Placental pericyte (primary cell): Measurements from ENCODE around the gene MRPL22. TPM values are rescaled to one million over a fixed set of nuclear protein-coding genes. Genes with fewer than 3 reads are reported as not detected.

Source experiments
- total RNA-seq: library from RNA; depleted of rRNA; stranded (reverse); fragments of >200 nt; gene quantifications from 2 replicates; pipeline ENCODE4 v1.2.3, GENCODE V29; 2012

Gene MRPL22
- total RNA-seq, result 12.5 and 20.9 TPM in 2 replicates

GRCh38 chr5:154940772-154941620, at the start of gene MRPL22:
MRPL22 (plus strand) TSS chr5:154941073; CDS start chr5:154941111, 38 bp downstream.

GRCh38 chr5:154937718-154938466, 3.0 kb upstream of the MRPL22 start, which contains the start of gene GEMIN5:
GEMIN5 (minus strand) TSS chr5:154938211; CDS start chr5:154938133, 78 bp downstream.

GRCh38 chr5:155013526-155013925, 72.7 kb downstream of the MRPL22 start, which contains the start of gene KIF4B:
KIF4B (plus strand) TSS chr5:155013755; CDS start chr5:155013860, 105 bp downstream.

Other genes starting within 250 kb of the MRPL22 start
- 134 and 163 TPM in 2 replicates for gene LARP1, start 185.7 kb upstream of the MRPL22 start, total RNA-seq
- gene FAXDC2, start 90.5 kb upstream of the MRPL22 start, total RNA-seq, result 7.9 and 12.7 TPM in 2 replicates
- gene CNOT8, start 82.4 kb upstream of the MRPL22 start, total RNA-seq, result 44.2 and 45.5 TPM in 2 replicates
- 9.6 and 26.8 TPM in 2 replicates for gene GEMIN5, start 2.9 kb upstream of the MRPL22 start, total RNA-seq
- 0.14 TPM in 1 of 2 replicates, not detected in the other for gene KIF4B, start 72.7 kb downstream of the MRPL22 start, total RNA-seq